IMR-90 (cell line): ENCODE measurements around the gene PHC3. TPM values are rescaled to one million over a fixed set of nuclear protein-coding genes. Genes with fewer than 3 reads are reported as not detected.

Experiments
- ATAC-seq: fragments of 200-7000 bp; cut with Tn5 transposase; 2 replicates; pipeline ENCODE4 v1.9.1; 2020; ENCODE audit warnings: low read depth, mild to moderate bottlenecking, moderate library complexity
- BruUV-seq: library from RNA; stranded (reverse); fragments of 400-500 nt; replicated peaks from 2 replicates; lab custom pipeline; 2021; lab: Mats Ljungman, UMichigan
- CTCF ChIA-PET: fragments of 300-600 bp; formaldehyde crosslinking; extraction: SDS; loops from one replicate; lab custom pipeline; 2021; ENCODE audit warnings: antibody characterized with exemption; lab: Yijun Ruan, JAX
- POLR2A ChIA-PET: fragments of 300-600 bp; sonication (Branson Sonifier 250); formaldehyde crosslinking; loops from one replicate; lab custom pipeline; 2022; ENCODE audit warnings: antibody characterized with exemption; ENCODE audit not compliant: unreplicated experiment; lab: Charles Lee
- DNase-seq: peaks from one replicate; pipeline ENCODE4 v3.0.0; 2013
- H2AFZ ChIP-seq: replicated peaks from 2 replicates; pipeline ENCODE3; 2013; ENCODE audit warnings: low read length, mild to moderate bottlenecking; ENCODE audit not compliant: poor library complexity
- H2AK5ac ChIP-seq: 2 replicates; pipeline ENCODE4 v1.6.1; 2013; ENCODE audit warnings: low read depth, low read length, inconsistent platforms
- H2AK9ac ChIP-seq: replicated peaks from 2 replicates; pipeline ENCODE3; 2013; ENCODE audit warnings: mild to moderate bottlenecking, low read depth, low read length, moderate library complexity; ENCODE audit not compliant: poor library complexity
- H2BK120ac ChIP-seq: 2 replicates; pipeline ENCODE4 v1.6.1; 2013; ENCODE audit warnings: low read depth, low read length, inconsistent platforms
- H2BK15ac ChIP-seq: 3 replicates; pipeline ENCODE4 v1.6.1; 2013; ENCODE audit warnings: low read depth, low read length, inconsistent platforms
- H2BK20ac ChIP-seq: 2 replicates; pipeline ENCODE4 v1.6.1; 2013; ENCODE audit warnings: low read depth, mild to moderate bottlenecking, inconsistent platforms, low read length, moderate library complexity
- H2BK5ac ChIP-seq: 2 replicates; pipeline ENCODE4 v1.6.1; 2013; ENCODE audit warnings: mild to moderate bottlenecking, low read depth, low read length, inconsistent platforms; ENCODE audit not compliant: poor library complexity, severe bottlenecking
- H3K14ac ChIP-seq: replicated peaks from 2 replicates; pipeline ENCODE4 v1.6.1; 2013; ENCODE audit warnings: low read depth, low read length, inconsistent platforms
- H3K18ac ChIP-seq: 2 replicates; pipeline ENCODE4 v1.6.1; 2013; ENCODE audit warnings: low read depth, low read length, control low read depth
- H3K23ac ChIP-seq: 2 replicates; pipeline ENCODE4 v1.6.1; 2013; ENCODE audit warnings: low read depth, low read length, inconsistent platforms
- H3K27ac ChIP-seq: 2 replicates; pipeline ENCODE4 v1.5.1; 2013; ENCODE audit warnings: mild to moderate bottlenecking, control low read depth, low read length; ENCODE audit not compliant: insufficient read depth
- H3K27me3 ChIP-seq: 2 replicates; pipeline ENCODE4 v1.6.1; 2013; ENCODE audit warnings: low read length; ENCODE audit not compliant: control insufficient read depth, insufficient read depth
- H3K36me3 ChIP-seq: 2 replicates; pipeline ENCODE4 v1.6.1; 2013; ENCODE audit warnings: low read length, mixed read lengths; ENCODE audit not compliant: control insufficient read depth, insufficient read depth
- H3K4ac ChIP-seq: 2 replicates; pipeline ENCODE4 v1.6.1; 2013; ENCODE audit warnings: low read depth, low read length, inconsistent platforms
- H3K4me1 ChIP-seq: 2 replicates; pipeline ENCODE4 v1.6.1; 2013; ENCODE audit warnings: low read length, mixed read lengths; ENCODE audit not compliant: control insufficient read depth, insufficient read depth
- H3K4me2 ChIP-seq: 2 replicates; pipeline ENCODE4 v1.6.1; 2013; ENCODE audit warnings: low read depth, mild to moderate bottlenecking, control low read depth, low read length, moderate library complexity
- H3K4me3 ChIP-seq: 2 replicates; pipeline ENCODE4 v1.5.1; 2013; ENCODE audit warnings: low read depth, mild to moderate bottlenecking, control low read depth, low read length, moderate library complexity; ENCODE audit not compliant: insufficient read depth
- H3K56ac ChIP-seq: 2 replicates; pipeline ENCODE4 v1.6.1; 2013; ENCODE audit warnings: low read length, inconsistent platforms; ENCODE audit not compliant: insufficient read depth; ENCODE audit errors: extremely low read depth
- H3K79me1 ChIP-seq, 2 experiments: 2 replicates each; pipeline ENCODE4 v1.6.1; 2013; ENCODE audit warnings: low read length in 2 of 2, inconsistent platforms in 1 of 2, low read depth in 1 of 2
- H3K9ac ChIP-seq: 2 replicates; pipeline ENCODE4 v1.6.1; 2013; ENCODE audit warnings: low read depth, low read length, control low read depth
- H3K9me1 ChIP-seq: 2 replicates; pipeline ENCODE4 v1.6.1; 2013; ENCODE audit warnings: low read length, inconsistent platforms; ENCODE audit not compliant: insufficient read depth
- H3K9me3 ChIP-seq: 2 replicates; pipeline ENCODE4 v1.6.1; 2013; ENCODE audit warnings: low read length; ENCODE audit not compliant: control insufficient read depth, insufficient read depth
- H4K20me1 ChIP-seq: 2 replicates; pipeline ENCODE4 v1.6.1; 2013; ENCODE audit warnings: low read length, inconsistent platforms; ENCODE audit not compliant: insufficient read depth
- H4K5ac ChIP-seq: 2 replicates; pipeline ENCODE4 v1.6.1; 2013; ENCODE audit warnings: mild to moderate bottlenecking, low read depth, low read length, control low read depth
- H4K8ac ChIP-seq, 2 experiments: 2 replicates each; pipeline ENCODE4 v1.6.1; 2013; ENCODE audit warnings: low read depth in 2 of 2, low read length in 2 of 2, control low read depth in 1 of 2, inconsistent platforms in 1 of 2
- H4K91ac ChIP-seq: 2 replicates; pipeline ENCODE4 v1.6.1; 2013; ENCODE audit warnings: low read depth, low read length, inconsistent platforms; ENCODE audit not compliant: insufficient read depth
- BHLHE40 ChIP-seq: fragments of 150-350 bp; IDR thresholded peaks from 2 replicates; pipeline ENCODE4 v1.6.1; 2016; ENCODE audit warnings: mild to moderate bottlenecking, low read depth, low read length
- CHD1 ChIP-seq: IDR thresholded peaks from 2 replicates; pipeline ENCODE4 v1.6.1; 2012; ENCODE audit warnings: low read depth, low read length, improper control_type of control experiment
- CTCF ChIP-seq: conservative IDR thresholded peaks from 2 replicates; pipeline ENCODE4 v1.5.1; 2012; ENCODE audit warnings: mild to moderate bottlenecking, low read depth, low read length, improper control_type of control experiment
- ELK1 ChIP-seq: fragments of 150-350 bp; IDR thresholded peaks from 2 replicates; pipeline ENCODE4 v1.6.1; 2016; ENCODE audit warnings: low read depth, mild to moderate bottlenecking, low read length, moderate library complexity, borderline replicate concordance
- MAFK ChIP-seq: IDR thresholded peaks from 2 replicates; pipeline ENCODE4 v1.6.1; 2012; ENCODE audit warnings: low read depth, low read length, improper control_type of control experiment
- MXI1 ChIP-seq: IDR thresholded peaks from 2 replicates; pipeline ENCODE4 v1.6.1; 2012; ENCODE audit warnings: low read depth, mild to moderate bottlenecking, low read length, moderate library complexity, borderline replicate concordance
- NFE2L2 ChIP-seq: fragments of 150-350 bp; IDR thresholded peaks from 2 replicates; pipeline ENCODE4 v1.6.1; 2016; ENCODE audit warnings: low read depth, mild to moderate bottlenecking, low read length
- RAD21 ChIP-seq: IDR thresholded peaks from 2 replicates; pipeline ENCODE4 v1.6.1; 2012; ENCODE audit warnings: low read length, improper control_type of control experiment
- RCOR1 ChIP-seq: IDR thresholded peaks from 2 replicates; pipeline ENCODE4 v1.6.1; 2012; ENCODE audit warnings: mild to moderate bottlenecking, low read length, improper control_type of control experiment; ENCODE audit not compliant: insufficient replicate concordance
- SMC3 ChIP-seq: fragments of 150-350 bp; IDR thresholded peaks from 2 replicates; pipeline ENCODE4 v1.6.1; 2016; ENCODE audit warnings: low read depth, mild to moderate bottlenecking, antibody characterized with exemption, low read length, moderate library complexity
- WGBS, 2 experiments: methylation state at CpG; one replicate each; pipeline versions ENCODE4 v1.1.5 to v1.1.7; 2013; ENCODE audit warnings: missing lambda C conversion rate in 2 of 2; ENCODE audit not compliant: insufficient read length in 1 of 2; ENCODE audit errors: extremely low coverage in 2 of 2; 5-methylcytosine and 5-hydroxymethylcytosine counted together
- dilution Hi-C: fragments of 300-500 bp; cut with HindIII; formaldehyde crosslinking; loops from one replicate; pipeline ENCODE4 v1.14.3; 2018; ENCODE audit warnings: low sequenced_read_pairs; ENCODE audit not compliant: unreplicated experiment
- in situ Hi-C: fragments of 300-500 bp; cut with MboI; formaldehyde crosslinking; loops from 3 replicates; pipeline ENCODE4 v1.14.3; 2019; ENCODE audit warnings: low sequenced_read_pairs, inconsistent platforms, mixed read lengths
- intact Hi-C: fragments of 100-400 bp; cut with micrococcal nuclease; formaldehyde crosslinking; loops from 2 replicates; pipeline ENCODE4 v1.10.0; 2022
- polyA plus RNA-seq, 3 experiments: library from polyadenylated mRNA; depleted of rRNA; stranded (reverse); fragments of >200 nt; gene quantifications; 2 replicates each; pipeline ENCODE4 v1.2.3, GENCODE V29; 2012; ENCODE audit warnings: low replicate concordance in 1 of 3
- total RNA-seq: library from RNA; depleted of rRNA; stranded (reverse); fragments of >200 nt; gene quantifications from 2 replicates; pipeline ENCODE4 v1.2.3, GENCODE V29; 2012

The PHC3 gene
- total and polyA plus RNA-seq, 2 of the 4 experiments (the other 2 are of a cell fraction) = 18.3 to 26.3 TPM

- H4K8ac ChIP-seq = no peak overlapping the region
- CTCF ChIA-PET = no interaction called here
- no peak overlapping the region for H2AK5ac ChIP-seq
- no peak overlapping the region for H4K91ac ChIP-seq
- no peak overlapping the region for H2BK20ac ChIP-seq
- ATAC-seq = no peak
- no peak overlapping the region for H3K18ac ChIP-seq
- no peak overlapping the region for H3K4ac ChIP-seq
- H2BK120ac ChIP-seq = no peak overlapping the region
- no TSS peak for BruUV-seq
- in situ Hi-C loops = no loop called here
- H3K56ac ChIP-seq = no peak overlapping the region
- no peaks in the 10 kb centered on the region for H3K9me1 ChIP-seq
- TF ChIP-seq CTCF = no peak
- no peak for TF ChIP-seq MXI1
- no peak for TF ChIP-seq RCOR1
- no peak for TF ChIP-seq MAFK
- TF ChIP-seq NFE2L2 = no peak
- TF ChIP-seq RAD21 = no peak
- TF ChIP-seq BHLHE40 = no peak
- TF ChIP-seq ELK1 = no peak
- no peak for TF ChIP-seq SMC3
- TF ChIP-seq CHD1 = no peak
- no peak overlapping the region for H2BK15ac ChIP-seq
- no peaks in the 10 kb centered on the region for H3K9me3 ChIP-seq
- no peak overlapping the region for H3K4me2 ChIP-seq
- H3K23ac ChIP-seq = no peak overlapping the region
- no peak overlapping the region for H2BK5ac ChIP-seq
- no peak overlapping the region for H4K5ac ChIP-seq
- no peak overlapping the region for H3K4me3 ChIP-seq
- H3K4me1 ChIP-seq = no peaks in the 10 kb centered on the region
- POLR2A ChIA-PET = no interaction called here
- no peaks in the 10 kb centered on the region for H4K20me1 ChIP-seq
- H3K36me3 ChIP-seq = no peaks in the 10 kb centered on the region
- intact Hi-C loops = no loop called here
- no peak overlapping the region for H2AFZ ChIP-seq
- no peak for DNase-seq
- dilution Hi-C loops = no loop called here
- H3K14ac ChIP-seq = no peak overlapping the region
- WGBS, 2 experiments = no CpG with 5 or more reads among the region's 8 CpGs
- no peak overlapping the region for H2AK9ac ChIP-seq
- no peak overlapping the region for H3K27ac ChIP-seq
- no peak overlapping the region for H3K9ac ChIP-seq
- peaks cover 18% of the 10 kb centered on the region for H3K27me3 ChIP-seq
- H3K79me1 ChIP-seq = no peaks in the 10 kb centered on the region
Observed at GRCh38 chr3:170044795-170045244, 136.7 kb downstream of the PHC3 start.
